Caco-2 (cell line): ENCODE results near the gene BICD1. TPM values are rescaled to one million over a fixed set of nuclear protein-coding genes. Genes with fewer than 3 reads are reported as not detected.

Source experiments
- BruUV-seq: library from RNA; stranded (reverse); fragments of 400-500 nt; replicated peaks from 2 replicates; lab custom pipeline; 2021; lab: Mats Ljungman, UMichigan
- CTCF ChIA-PET: fragments of 300-600 bp; sonication (Branson Sonifier 250); formaldehyde crosslinking; loops from one replicate; lab custom pipeline; 2022; ENCODE audit warnings: antibody characterized with exemption; lab: Charles Lee
- POLR2A ChIA-PET: fragments of 300-600 bp; sonication (Branson Sonifier 250); formaldehyde crosslinking; loops from one replicate; lab custom pipeline; 2022; ENCODE audit warnings: antibody characterized with exemption; lab: Charles Lee
- DNase-seq, 2 experiments: peaks; one replicate each; pipeline versions ENCODE4 v3.0.0 to v3.0.0-alpha.2; 2020 to 2022
- H3K27me3 ChIP-seq: replicated peaks from 2 replicates; pipeline ENCODE4 v1.6.0; 2011; ENCODE audit warnings: low read length; ENCODE audit not compliant: control insufficient read depth, insufficient read depth
- H3K36me3 ChIP-seq: 2 replicates; pipeline ENCODE4 v1.5.1; 2011; ENCODE audit warnings: low read length; ENCODE audit not compliant: control insufficient read depth, insufficient read depth
- H3K4me1 ChIP-seq: fragments of 250-450 bp; sonication (Bioruptor Pico); 2 replicates; pipeline ENCODE4 v1.5.1; 2020; ENCODE audit warnings: mild to moderate bottlenecking
- H3K4me3 ChIP-seq: 2 replicates; pipeline ENCODE4 v1.5.1; 2011; ENCODE audit warnings: low read depth, mild to moderate bottlenecking, control low read depth, low read length
- H3K9me3 ChIP-seq: fragments of 250-450 bp; sonication (Bioruptor Pico); 2 replicates; pipeline ENCODE4 v1.5.1; 2020; ENCODE audit warnings: mild to moderate bottlenecking, moderate library complexity
- H3K27ac Mint-ChIP-seq: one replicate; pipeline ENCODE4 v1.8.0; 2022; ENCODE audit warnings: mixed read lengths; ENCODE audit not compliant: unreplicated experiment
- H3K27me3 Mint-ChIP-seq: one replicate; pipeline ENCODE4 v1.8.0; 2022; ENCODE audit warnings: mixed read lengths; ENCODE audit not compliant: insufficient read depth, unreplicated experiment
- H3K36me3 Mint-ChIP-seq: one replicate; pipeline ENCODE4 v1.8.0; 2022; ENCODE audit warnings: mild to moderate bottlenecking, mixed read lengths; ENCODE audit not compliant: insufficient read depth, unreplicated experiment
- H3K4me1 Mint-ChIP-seq: one replicate; pipeline ENCODE4 v1.8.0; 2022; ENCODE audit warnings: low read depth, mixed read lengths; ENCODE audit not compliant: unreplicated experiment
- H3K4me3 Mint-ChIP-seq: one replicate; pipeline ENCODE4 v1.8.0; 2022; ENCODE audit warnings: mild to moderate bottlenecking, moderate library complexity, mixed read lengths; ENCODE audit not compliant: unreplicated experiment
- H3K9me3 Mint-ChIP-seq: one replicate; pipeline ENCODE4 v1.8.0; 2022; ENCODE audit warnings: mixed read lengths; ENCODE audit not compliant: unreplicated experiment
- CTCF ChIP-seq, 2 experiments: fragments of 200-600 bp in 1 of 2; IDR thresholded peaks; 1 replicate in 1 of 2; 2 replicates in 1 of 2; pipeline versions ENCODE4 v1.5.1 to v1.8.0; 2011 to 2022; ENCODE audit warnings: antibody characterized with exemption in 1 of 2, control low read depth in 1 of 2, inconsistent platforms in 1 of 2, low read depth in 1 of 2, low read length in 1 of 2, mild to moderate bottlenecking in 1 of 2, moderate library complexity in 1 of 2; ENCODE audit not compliant: insufficient read depth in 1 of 2, severe bottlenecking in 1 of 2, unreplicated experiment in 1 of 2
- intact Hi-C: fragments of 100-400 bp; cut with micrococcal nuclease; formaldehyde crosslinking; loops from one replicate; pipeline ENCODE4 v1.10.0; 2022; ENCODE audit not compliant: unreplicated experiment
- total RNA-seq: library from RNA; stranded (reverse); gene quantifications from 2 replicates; pipeline ENCODE4 v1.2.3, GENCODE V29; 2022

The BICD1 gene
- total RNA-seq, 1 experiment from 2014 or later, result 36.2 TPM

- CTCF ChIA-PET, result no interaction called here
- H3K27me3 Mint-ChIP-seq, result no peaks in the 10 kb centered on the region
- H3K36me3 Mint-ChIP-seq, result peaks cover 15% of the 10 kb centered on the region
- no peak overlapping the region for H3K4me3 Mint-ChIP-seq
- H3K4me1 ChIP-seq, result no peaks in the 10 kb centered on the region
- no TSS peak for BruUV-seq
- H3K27me3 ChIP-seq, result no peaks in the 10 kb centered on the region
- no peak overlapping the region for H3K27ac Mint-ChIP-seq
- POLR2A ChIA-PET, result no interaction called here
- H3K9me3 ChIP-seq, result no peaks in the 10 kb centered on the region
- intact Hi-C loops, result no loop called here
- H3K4me3 ChIP-seq, result no peak overlapping the region
- H3K36me3 ChIP-seq, result no peaks in the 10 kb centered on the region; the same call in 1 of the 2 replicates
- H3K4me1 Mint-ChIP-seq, result no peaks in the 10 kb centered on the region
- H3K9me3 Mint-ChIP-seq, result no peaks in the 10 kb centered on the region
- no peak for DNase-seq
- no peak for TF ChIP-seq CTCF (IDR thresholded peaks at IDR 0.05; ENCODE audit: insufficient read depth in 1 of 2, low read depth in 1 of 2, low read length in 1 of 2, severe bottlenecking in 1 of 2, unreplicated experiment in 1 of 2)
Measured at GRCh38 chr12:32117316-32117715, 10.7 kb downstream of the BICD1 start.

- H3K4me3 Mint-ChIP-seq, result no peak overlapping the region
- no peaks in the 10 kb centered on the region for H3K4me1 Mint-ChIP-seq
- no peak for TF ChIP-seq CTCF (IDR thresholded peaks at IDR 0.05; ENCODE audit: insufficient read depth in 1 of 2, low read depth in 1 of 2, low read length in 1 of 2, severe bottlenecking in 1 of 2, unreplicated experiment in 1 of 2)
- Histone ChIP-seq H3K4me1 (no peaks in the 10 kb centered on the region), H3K4me3 (no peak overlapping the region), H3K36me3 (no peaks in the 10 kb centered on the region; the same call in 1 of the 2 replicates), H3K27me3 (no peaks in the 10 kb centered on the region), H3K9me3 (no peaks in the 10 kb centered on the region)
- H3K27me3 Mint-ChIP-seq, result no peaks in the 10 kb centered on the region
- no peaks in the 10 kb centered on the region for H3K9me3 Mint-ChIP-seq
- ChIA-PET CTCF (no interaction called here), POLR2A (no interaction called here)
- H3K36me3 Mint-ChIP-seq, result peaks cover 6% of the 10 kb centered on the region
- H3K27ac Mint-ChIP-seq, result no peak overlapping the region
- no peak for DNase-seq
- BruUV-seq, result no TSS peak
- intact Hi-C loops, result no loop called here
Measured at GRCh38 chr12:32118806-32119205, 12.2 kb downstream of the BICD1 start.

GRCh38 chr12:32120419-32120818 lies 13.8 kb downstream of the BICD1 start:
- intact Hi-C loops, result no loop called here
- H3K36me3 Mint-ChIP-seq, result no peaks in the 10 kb centered on the region
- CTCF ChIA-PET, result interaction anchor here (1.5 kb wide), 1 partner anchor 192 kb away, joined by 4 read pairs; no protein-coding TSS in a partner anchor
- TF ChIP-seq CTCF (IDR thresholded peaks at IDR 0.05; ENCODE audit: insufficient read depth in 1 of 2, low read depth in 1 of 2, low read length in 1 of 2, severe bottlenecking in 1 of 2, unreplicated experiment in 1 of 2), result no peak
- H3K9me3 Mint-ChIP-seq, result no peaks in the 10 kb centered on the region
- no peaks in the 10 kb centered on the region for H3K27me3 Mint-ChIP-seq
- Histone ChIP-seq H3K27me3 (no peaks in the 10 kb centered on the region), H3K4me1 (no peaks in the 10 kb centered on the region), H3K4me3 (no peak overlapping the region), H3K9me3 (no peaks in the 10 kb centered on the region), H3K36me3 (no peaks in the 10 kb centered on the region; the same call in 1 of the 2 replicates)
- no peaks in the 10 kb centered on the region for H3K4me1 Mint-ChIP-seq
- no peak overlapping the region for H3K27ac Mint-ChIP-seq
- DNase-seq, result no peak
- POLR2A ChIA-PET, result interaction anchor here (0.7 kb wide), 1 partner anchor 36 kb away, joined by 3 read pairs; no protein-coding TSS in a partner anchor
- no TSS peak for BruUV-seq
- H3K4me3 Mint-ChIP-seq, result no peak overlapping the region
